ENCODE data around the gene SORCS3.

- TF ChIP-seq CTCF (conservative IDR thresholded peaks at IDR 0.05; ENCODE audit: low read depth, low read length) = no peak
- TF ChIP-seq EZH2 (IDR thresholded peaks at IDR 0.05; ENCODE audit: low read length, unreplicated experiment) = no peak
Observed at GRCh38 chr10:104777086-104777799, 136.2 kb downstream of the SORCS3 start.

Measured in PC-3 (cell line).